PFSK-1 (cell line): ENCODE data around the gene C1GALT1C1.

Source experiments
- FOXP2 ChIP-seq: optimal IDR thresholded peaks from 2 replicates; pipeline ENCODE3; 2011; ENCODE audit warnings: borderline replicate concordance, control low read depth, inconsistent platforms; ENCODE audit not compliant: insufficient read depth; ENCODE audit errors: extremely low read length, extremely low read depth
- POLR2AphosphoS5 ChIP-seq: IDR thresholded peaks from 2 replicates; pipeline ENCODE4 v1.6.1; 2012; ENCODE audit warnings: low read depth, mild to moderate bottlenecking, control low read depth, low read length, moderate library complexity
- SIN3A ChIP-seq: IDR thresholded peaks from 2 replicates; pipeline ENCODE4 v1.6.1; 2012; ENCODE audit warnings: mild to moderate bottlenecking, low read length, moderate library complexity, borderline replicate concordance; ENCODE audit not compliant: insufficient read depth
- TAF1 ChIP-seq: IDR thresholded peaks from 2 replicates; pipeline ENCODE4 v1.6.1; 2012; ENCODE audit warnings: low read length, control low read depth, borderline replicate concordance; ENCODE audit not compliant: insufficient read depth
- TF ChIP-seq, protein P1 (sequence below), 2 experiments: IDR thresholded peaks; 2 replicates each; pipeline versions ENCODE4 v1.6.1 to v1.8.0; 2011 to 2012; ENCODE audit warnings: low read depth in 2 of 2, low read length in 2 of 2, control low read depth in 1 of 2, inconsistent platforms in 1 of 2, mild to moderate bottlenecking in 1 of 2, moderate library complexity in 1 of 2; ENCODE audit not compliant: insufficient read depth in 1 of 2

DNA sequence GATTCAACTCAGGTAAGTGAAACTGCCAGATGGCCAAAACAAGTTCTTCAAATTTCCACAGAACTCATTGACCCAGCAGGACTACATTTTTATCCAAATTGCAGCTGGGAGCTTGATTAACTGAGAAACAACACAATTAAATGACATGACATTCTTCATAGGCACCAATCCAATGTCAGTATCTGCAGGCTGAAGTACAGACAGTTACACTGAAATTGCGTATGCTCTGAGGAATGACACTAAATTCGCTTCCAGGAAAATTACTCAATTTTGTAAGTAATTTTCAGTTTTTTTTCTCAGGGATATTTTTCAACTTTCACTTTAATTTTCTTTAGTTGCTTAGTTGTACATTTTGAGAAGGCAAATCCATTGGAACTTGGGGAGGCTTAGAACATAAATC is 4.5 kb downstream of the C1GALT1C1 start:
- TF ChIP-seq, protein P1, sequence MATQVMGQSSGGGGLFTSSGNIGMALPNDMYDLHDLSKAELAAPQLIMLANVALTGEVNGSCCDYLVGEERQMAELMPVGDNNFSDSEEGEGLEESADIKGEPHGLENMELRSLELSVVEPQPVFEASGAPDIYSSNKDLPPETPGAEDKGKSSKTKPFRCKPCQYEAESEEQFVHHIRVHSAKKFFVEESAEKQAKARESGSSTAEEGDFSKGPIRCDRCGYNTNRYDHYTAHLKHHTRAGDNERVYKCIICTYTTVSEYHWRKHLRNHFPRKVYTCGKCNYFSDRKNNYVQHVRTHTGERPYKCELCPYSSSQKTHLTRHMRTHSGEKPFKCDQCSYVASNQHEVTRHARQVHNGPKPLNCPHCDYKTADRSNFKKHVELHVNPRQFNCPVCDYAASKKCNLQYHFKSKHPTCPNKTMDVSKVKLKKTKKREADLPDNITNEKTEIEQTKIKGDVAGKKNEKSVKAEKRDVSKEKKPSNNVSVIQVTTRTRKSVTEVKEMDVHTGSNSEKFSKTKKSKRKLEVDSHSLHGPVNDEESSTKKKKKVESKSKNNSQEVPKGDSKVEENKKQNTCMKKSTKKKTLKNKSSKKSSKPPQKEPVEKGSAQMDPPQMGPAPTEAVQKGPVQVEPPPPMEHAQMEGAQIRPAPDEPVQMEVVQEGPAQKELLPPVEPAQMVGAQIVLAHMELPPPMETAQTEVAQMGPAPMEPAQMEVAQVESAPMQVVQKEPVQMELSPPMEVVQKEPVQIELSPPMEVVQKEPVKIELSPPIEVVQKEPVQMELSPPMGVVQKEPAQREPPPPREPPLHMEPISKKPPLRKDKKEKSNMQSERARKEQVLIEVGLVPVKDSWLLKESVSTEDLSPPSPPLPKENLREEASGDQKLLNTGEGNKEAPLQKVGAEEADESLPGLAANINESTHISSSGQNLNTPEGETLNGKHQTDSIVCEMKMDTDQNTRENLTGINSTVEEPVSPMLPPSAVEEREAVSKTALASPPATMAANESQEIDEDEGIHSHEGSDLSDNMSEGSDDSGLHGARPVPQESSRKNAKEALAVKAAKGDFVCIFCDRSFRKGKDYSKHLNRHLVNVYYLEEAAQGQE (IDR thresholded peaks at IDR 0.05; ENCODE audit: insufficient read depth in 1 of 2, low read depth in 2 of 2, low read length in 2 of 2): no peak
- TF ChIP-seq POLR2AphosphoS5 (no peak), TAF1 (no peak), SIN3A (no peak), FOXP2 (no peak)
